Tibial artery (tissue), 4 donors: ENCODE results near the gene SF3B2.

Experiments used
- DNase-seq, 2 donors: peaks; one replicate each; pipeline ENCODE4 v3.0.0-alpha.2; 2019
- H3K27ac ChIP-seq, 2 donors: fragments of 200-600 bp; sonication (generic) in 1 of 2; 1 replicate in 1 of 2; 2 replicates in 1 of 2; pipeline ENCODE4 v1.5.1; 2018 to 2019; ENCODE audit warnings: mild to moderate bottlenecking in 1 of 2
- H3K27me3 ChIP-seq, 2 donors: fragments of 200-600 bp; sonication (generic) in 1 of 2; one replicate each; pipeline versions ENCODE4 v1.5.1 to v1.6.0; 2016 to 2019
- H3K36me3 ChIP-seq, 3 donors: fragments of 200-600 bp; sonication (generic) in 2 of 3; one replicate each; pipeline ENCODE4 v1.5.1; 2016 to 2019; ENCODE audit warnings: mild to moderate bottlenecking in 2 of 3
- H3K4me1 ChIP-seq, 4 donors: fragments of 200-600 bp; sonication (generic) in 2 of 4; 1 replicate in 3 of 4; 2 replicates in 1 of 4; pipeline ENCODE4 v1.5.1; 2016 to 2019
- H3K4me3 ChIP-seq, 2 donors: fragments of 200-600 bp; sonication (generic) in 1 of 2; 1 replicate in 1 of 2; 2 replicates in 1 of 2; pipeline ENCODE4 v1.5.1; 2018 to 2019; ENCODE audit warnings: mild to moderate bottlenecking in 2 of 2
- H3K9me3 ChIP-seq, 3 donors: fragments of 200-600 bp; sonication (generic) in 1 of 3; one replicate each; pipeline ENCODE4 v1.5.1; 2016 to 2019
- CTCF ChIP-seq, 2 experiments: fragments of 200-600 bp in 1 of 2; fragments of 450-650 bp in 1 of 2; IDR thresholded peaks; one replicate each; pipeline ENCODE4 v1.5.1; 2017 to 2019; ENCODE audit warnings: antibody characterized with exemption in 2 of 2, mild to moderate bottlenecking in 1 of 2, moderate library complexity in 1 of 2
- intact Hi-C: fragments of 100-400 bp; cut with DNase I; formaldehyde crosslinking; loops from one replicate; pipeline ENCODE4 v1.15.0; 2023; ENCODE audit warnings: low total_unique reads

The SF3B2 gene

GRCh38 chr11:66063900-66064299, 11.7 kb downstream of the SF3B2 start:
- Histone ChIP-seq H3K9me3 (no peaks in the 10 kb centered on the region), H3K36me3 (peaks cover 88 to 94% (median 90%) of the 10 kb centered on the region in 3 donors)
- DNase-seq, result no peak

GRCh38 chr11:66064571-66064970, 12.4 kb downstream of the SF3B2 start:
- H3K36me3 ChIP-seq, result peaks cover 82 to 87% (median 84%) of the 10 kb centered on the region in 3 donors
- intact Hi-C loops, result no loop called here
- H3K27ac ChIP-seq, result no peak overlapping the region
- H3K9me3 ChIP-seq, result no peaks in the 10 kb centered on the region
- H3K27me3 ChIP-seq, result no peaks in the 10 kb centered on the region
- no peak overlapping the region for H3K4me3 ChIP-seq
- no peak for DNase-seq
- peaks cover 5 to 18% (median 14%) of the 10 kb centered on the region in 4 donors for H3K4me1 ChIP-seq
- no peak for TF ChIP-seq CTCF (IDR thresholded peaks at IDR 0.05)

More at GRCh38 chr11:66063900-66064299, 11.7 kb downstream of the SF3B2 start:
- intact Hi-C loops, result no loop called here
- no peak for TF ChIP-seq CTCF (IDR thresholded peaks at IDR 0.05)
- H3K27ac ChIP-seq, result no peak overlapping the region
- H3K4me1 ChIP-seq, result peaks cover 2 to 11% (median 8%) of the 10 kb centered on the region in 4 donors
- no peaks in the 10 kb centered on the region for H3K27me3 ChIP-seq
- H3K4me3 ChIP-seq, result no peak overlapping the region

- Histone ChIP-seq H3K4me1 (peaks cover 5 to 26% (median 21%) of the 10 kb centered on the region in 4 donors), H3K27ac (no peak overlapping the region), H3K27me3 (no peaks in the 10 kb centered on the region), H3K36me3 (peaks cover 60 to 65% (median 62%) of the 10 kb centered on the region in 3 donors), H3K9me3 (no peaks in the 10 kb centered on the region), H3K4me3 (no peak overlapping the region)
- no peak for DNase-seq
- intact Hi-C loops, result no loop called here
- TF ChIP-seq CTCF (IDR thresholded peaks at IDR 0.05), result no peak
Measured at GRCh38 chr11:66066751-66067150, 14.6 kb downstream of the SF3B2 start.

GRCh38 chr11:66067640-66068039, 15.5 kb downstream of the SF3B2 start:
- Histone ChIP-seq H3K27me3 (no peaks in the 10 kb centered on the region), H3K9me3 (no peaks in the 10 kb centered on the region), H3K4me3 (no peak overlapping the region), H3K4me1 (peaks cover 5 to 31% (median 25%) of the 10 kb centered on the region in 4 donors), H3K27ac (peak overlapping the region in 1 of 2 donors; percentile 94), H3K36me3 (peaks cover 53 to 57% (median 53%) of the 10 kb centered on the region in 3 donors)
- DNase-seq, result no peak
- no peak for TF ChIP-seq CTCF (IDR thresholded peaks at IDR 0.05)
- intact Hi-C loops, result no loop called here

- intact Hi-C loops, result no loop called here
- peaks cover 5 to 31% (median 25%) of the 10 kb centered on the region in 4 donors for H3K4me1 ChIP-seq
- peak overlapping the region; percentile 94 to 97 for H3K27ac ChIP-seq
- no peaks in the 10 kb centered on the region for H3K9me3 ChIP-seq
- peak; percentile 71 to 87 for TF ChIP-seq CTCF (IDR thresholded peaks at IDR 0.05)
- peak; percentile 71 to 81 for DNase-seq
- H3K36me3 ChIP-seq, result peaks cover 46 to 51% (median 47%) of the 10 kb centered on the region in 3 donors
- no peaks in the 10 kb centered on the region for H3K27me3 ChIP-seq
- no peak overlapping the region for H3K4me3 ChIP-seq
Measured at GRCh38 chr11:66068154-66068821, 16.1 kb downstream of the SF3B2 start.
